GM18907 (cell line): ENCODE data around the gene ANTXR1.

Experiments
- ATAC-seq: cut with Tn5 transposase; IDR thresholded peaks from one replicate; pipeline ENCODE4 v1.9.1; 2021; ENCODE audit warnings: mild to moderate bottlenecking, moderate library complexity; ENCODE audit not compliant: unreplicated experiment

The ANTXR1 gene

GRCh38 chr2:69067026-69067630 is 54.1 kb downstream of the ANTXR1 start:
- ATAC-seq: no peak

GRCh38 chr2:69067866-69068265 is 54.9 kb downstream of the ANTXR1 start:
- ATAC-seq: no peak

GRCh38 chr2:69070969-69071368 is 58.0 kb downstream of the ANTXR1 start:
- ATAC-seq: no peak

GRCh38 chr2:69073928-69074570 is 61.1 kb downstream of the ANTXR1 start:
- no peak for ATAC-seq

- ATAC-seq: no peak
These were observed 61.9 kb downstream of the ANTXR1 start for GRCh38 chr2:69074918-69075317.

- no peak for ATAC-seq
These were observed 62.5 kb downstream of the ANTXR1 start for GRCh38 chr2:69075486-69075885.

- no peak for ATAC-seq
These were observed 63.6 kb downstream of the ANTXR1 start for GRCh38 chr2:69076601-69077000.

GRCh38 chr2:69077252-69077950 is 64.4 kb downstream of the ANTXR1 start:
- ATAC-seq: no peak

GRCh38 chr2:69080071-69080470 is 67.1 kb downstream of the ANTXR1 start:
- ATAC-seq: no peak

- ATAC-seq: no peak
These were observed 68.1 kb downstream of the ANTXR1 start for GRCh38 chr2:69081001-69081580.

GRCh38 chr2:69081757-69082156 is 68.8 kb downstream of the ANTXR1 start:
- no peak for ATAC-seq

GRCh38 chr2:69082430-69082997 is 69.5 kb downstream of the ANTXR1 start:
- ATAC-seq: no peak

- no peak for ATAC-seq
These were observed 70.3 kb downstream of the ANTXR1 start for GRCh38 chr2:69083235-69083748.

GRCh38 chr2:69084492-69084891 is 71.5 kb downstream of the ANTXR1 start:
- no peak for ATAC-seq

GRCh38 chr2:69086466-69086865 is 73.5 kb downstream of the ANTXR1 start:
- no peak for ATAC-seq

- ATAC-seq: no peak
These were observed 74.4 kb downstream of the ANTXR1 start for GRCh38 chr2:69087211-69087911.

- no peak for ATAC-seq
These were observed 74.9 kb downstream of the ANTXR1 start for GRCh38 chr2:69087912-69088240.

- no peak for ATAC-seq
These were observed 75.5 kb downstream of the ANTXR1 start for GRCh38 chr2:69088466-69088865.

GRCh38 chr2:69089266-69089665 is 76.3 kb downstream of the ANTXR1 start:
- ATAC-seq: no peak

GRCh38 chr2:69089998-69090397 is 77.0 kb downstream of the ANTXR1 start:
- no peak for ATAC-seq

GRCh38 chr2:69090820-69091219 is 77.8 kb downstream of the ANTXR1 start:
- ATAC-seq: no peak
